ENCODE measurements around the gene PITPNC1. TPM values are rescaled to one million over a fixed set of nuclear protein-coding genes. Genes with fewer than 3 reads are reported as not detected.

Gene PITPNC1
- total RNA-seq, 1 experiment from 2014 or later: 6.9 TPM

GRCh38 chr17:67600408-67600807, 223.3 kb downstream of the PITPNC1 start:
- CTCF ChIA-PET: interaction anchor here (0.6 kb wide), 1 partner anchor 224 kb away, joined by 3 read pairs; no protein-coding TSS in a partner anchor
- H3K36me3 Mint-ChIP-seq (ENCODE audit: insufficient read depth, unreplicated experiment): no peaks in the 10 kb centered on the region
- peaks cover 9% of the 10 kb centered on the region for H3K4me1 Mint-ChIP-seq (ENCODE audit: low read depth, unreplicated experiment)
- no peaks in the 10 kb centered on the region for H3K27me3 Mint-ChIP-seq (ENCODE audit: unreplicated experiment)
- H3K9me3 Mint-ChIP-seq (ENCODE audit: low read depth, unreplicated experiment): no peaks in the 10 kb centered on the region
- no peak overlapping the region for H3K27ac Mint-ChIP-seq (ENCODE audit: unreplicated experiment)
- DNase-seq: no peak
- intact Hi-C loops (cut with micrococcal nuclease; ENCODE audit: unreplicated experiment): loop anchor here (5.0 to 10.0 kb wide), 3 partner anchors 76 to 223 kb away; partner anchors contain the start of gene PITPNC1
- BruUV-seq (replicated peaks): no TSS peak
- no peak overlapping the region for H3K4me3 Mint-ChIP-seq (ENCODE audit: low read depth, unreplicated experiment)
- TF ChIP-seq, protein P1, sequence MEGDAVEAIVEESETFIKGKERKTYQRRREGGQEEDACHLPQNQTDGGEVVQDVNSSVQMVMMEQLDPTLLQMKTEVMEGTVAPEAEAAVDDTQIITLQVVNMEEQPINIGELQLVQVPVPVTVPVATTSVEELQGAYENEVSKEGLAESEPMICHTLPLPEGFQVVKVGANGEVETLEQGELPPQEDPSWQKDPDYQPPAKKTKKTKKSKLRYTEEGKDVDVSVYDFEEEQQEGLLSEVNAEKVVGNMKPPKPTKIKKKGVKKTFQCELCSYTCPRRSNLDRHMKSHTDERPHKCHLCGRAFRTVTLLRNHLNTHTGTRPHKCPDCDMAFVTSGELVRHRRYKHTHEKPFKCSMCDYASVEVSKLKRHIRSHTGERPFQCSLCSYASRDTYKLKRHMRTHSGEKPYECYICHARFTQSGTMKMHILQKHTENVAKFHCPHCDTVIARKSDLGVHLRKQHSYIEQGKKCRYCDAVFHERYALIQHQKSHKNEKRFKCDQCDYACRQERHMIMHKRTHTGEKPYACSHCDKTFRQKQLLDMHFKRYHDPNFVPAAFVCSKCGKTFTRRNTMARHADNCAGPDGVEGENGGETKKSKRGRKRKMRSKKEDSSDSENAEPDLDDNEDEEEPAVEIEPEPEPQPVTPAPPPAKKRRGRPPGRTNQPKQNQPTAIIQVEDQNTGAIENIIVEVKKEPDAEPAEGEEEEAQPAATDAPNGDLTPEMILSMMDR (IDR thresholded peaks at IDR 0.05; ENCODE audit: unreplicated experiment): no peak

DNA sequence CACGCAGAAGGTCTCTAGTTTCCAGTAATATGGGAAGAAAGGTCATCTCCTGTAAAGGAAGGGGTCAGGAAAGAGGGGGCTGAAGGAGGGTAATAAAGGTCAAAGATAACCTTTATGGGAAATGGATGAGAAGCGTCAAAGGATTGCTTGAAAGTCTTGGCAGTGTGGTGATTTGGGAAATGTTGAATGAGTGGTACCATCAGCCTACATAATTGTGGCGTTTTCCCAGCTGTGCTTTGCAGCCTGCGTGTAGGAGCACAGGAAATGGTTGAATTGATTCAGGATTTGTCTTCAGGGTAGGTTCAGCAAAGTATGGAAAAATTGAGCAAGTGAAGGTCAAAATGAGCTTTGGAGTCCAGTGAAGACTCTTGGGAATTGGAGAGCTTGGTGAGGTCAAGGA, 224.8 kb downstream of the PITPNC1 start:
- Mint-ChIP-seq H3K27me3 (ENCODE audit: unreplicated experiment) (no peaks in the 10 kb centered on the region), H3K4me1 (ENCODE audit: low read depth, unreplicated experiment) (peaks cover 22% of the 10 kb centered on the region), H3K27ac (ENCODE audit: unreplicated experiment) (no peak overlapping the region), H3K36me3 (ENCODE audit: insufficient read depth, unreplicated experiment) (no peaks in the 10 kb centered on the region), H3K4me3 (ENCODE audit: low read depth, unreplicated experiment) (no peak overlapping the region), H3K9me3 (ENCODE audit: low read depth, unreplicated experiment) (no peaks in the 10 kb centered on the region)
- intact Hi-C loops (cut with micrococcal nuclease; ENCODE audit: unreplicated experiment): loop anchor here (5.0 to 10.0 kb wide), 3 partner anchors 77 to 225 kb away; partner anchors contain the start of gene PITPNC1
- DNase-seq: no peak
- TF ChIP-seq, protein P1 (IDR thresholded peaks at IDR 0.05; ENCODE audit: unreplicated experiment): no peak
- CTCF ChIA-PET: no interaction called here
- BruUV-seq (replicated peaks): no TSS peak

DNA sequence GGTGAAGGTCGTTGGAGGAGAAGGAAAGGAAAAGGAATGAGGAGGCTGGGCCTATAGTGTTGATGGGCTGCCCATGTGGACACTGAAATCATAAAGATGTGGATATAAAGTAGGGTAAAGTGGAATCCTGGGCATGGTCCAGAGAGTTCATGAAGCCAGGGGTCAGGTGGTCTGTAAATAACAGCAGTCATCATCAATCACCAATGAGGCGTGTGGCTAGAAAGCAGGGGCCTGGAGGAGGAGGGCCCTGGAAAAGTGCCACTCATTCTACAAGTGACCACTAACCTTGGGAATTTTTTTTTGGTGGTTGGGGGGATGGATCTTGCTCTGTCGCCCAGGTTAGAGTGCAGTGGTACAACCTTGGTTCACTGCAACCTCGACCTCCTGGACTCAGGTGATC, 225.4 kb downstream of the PITPNC1 start:
- Mint-ChIP-seq H3K27me3 (ENCODE audit: unreplicated experiment) (no peaks in the 10 kb centered on the region), H3K4me3 (ENCODE audit: low read depth, unreplicated experiment) (no peak overlapping the region), H3K9me3 (ENCODE audit: low read depth, unreplicated experiment) (no peaks in the 10 kb centered on the region), H3K27ac (ENCODE audit: unreplicated experiment) (no peak overlapping the region), H3K36me3 (ENCODE audit: insufficient read depth, unreplicated experiment) (no peaks in the 10 kb centered on the region), H3K4me1 (ENCODE audit: low read depth, unreplicated experiment) (peaks cover 28% of the 10 kb centered on the region)
- CTCF ChIA-PET: interaction anchor here (1.3 kb wide), 1 partner anchor 228 kb away, joined by 4 read pairs; no protein-coding TSS in a partner anchor
- TF ChIP-seq, protein P1 (IDR thresholded peaks at IDR 0.05; ENCODE audit: unreplicated experiment): no peak
- DNase-seq: no peak
- intact Hi-C loops (cut with micrococcal nuclease; ENCODE audit: unreplicated experiment): loop anchor here (5.0 to 10.0 kb wide), 3 partner anchors 78 to 225 kb away; partner anchors contain the start of gene PITPNC1
- BruUV-seq (replicated peaks): no TSS peak

- no peaks in the 10 kb centered on the region for H3K36me3 Mint-ChIP-seq (ENCODE audit: insufficient read depth, unreplicated experiment)
- no TSS peak for BruUV-seq (replicated peaks)
- CTCF ChIA-PET: interaction anchor here (0.6 to 1.3 kb wide), 3 partner anchors 97 to 1250 kb away, joined by 3 to 4 read pairs (median 4); no protein-coding TSS in a partner anchor
- intact Hi-C loops (cut with micrococcal nuclease; ENCODE audit: unreplicated experiment): loop anchor here (5.0 to 10.0 kb wide), 3 partner anchors 78 to 226 kb away; partner anchors contain the start of gene PITPNC1
- TF ChIP-seq, protein P1 (IDR thresholded peaks at IDR 0.05; ENCODE audit: unreplicated experiment): peak; percentile 32
- peak; percentile 57 for DNase-seq
- no peak overlapping the region for H3K4me3 Mint-ChIP-seq (ENCODE audit: low read depth, unreplicated experiment)
- peaks cover 28% of the 10 kb centered on the region for H3K4me1 Mint-ChIP-seq (ENCODE audit: low read depth, unreplicated experiment)
- H3K27me3 Mint-ChIP-seq (ENCODE audit: unreplicated experiment): no peaks in the 10 kb centered on the region
- no peaks in the 10 kb centered on the region for H3K9me3 Mint-ChIP-seq (ENCODE audit: low read depth, unreplicated experiment)
- H3K27ac Mint-ChIP-seq (ENCODE audit: unreplicated experiment): no peak overlapping the region
Measured at GRCh38 chr17:67602974-67603373, 225.9 kb downstream of the PITPNC1 start.

Measured in Calu3 (cell line).